Measurements from ENCODE around the gene ATRNL1.
"Not testable (repeated sequence)": the region's sequence is repeated elsewhere in the genome, so short reads cannot be mapped to it uniquely, and the experiment has no call there.

ATRNL1 gene

DNA sequence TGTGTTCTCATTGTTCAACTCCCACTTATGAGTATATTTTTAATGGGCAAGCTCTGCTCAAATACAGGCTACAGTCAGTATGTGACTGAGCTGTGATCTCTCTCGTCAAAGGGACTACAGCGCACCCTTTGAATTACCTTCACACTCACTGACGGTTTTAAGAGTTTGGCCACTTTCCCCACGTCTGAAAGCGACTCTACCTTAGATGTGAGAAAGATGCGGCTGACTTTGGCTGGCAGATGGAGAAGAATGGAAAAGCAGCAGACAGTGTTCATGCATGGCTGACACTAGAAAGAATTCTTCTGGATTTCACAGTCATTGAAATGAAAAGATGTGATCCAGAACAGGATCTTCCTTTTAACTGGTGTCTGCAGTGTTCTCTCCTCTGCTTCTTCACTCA, 2.0 kb upstream of the ATRNL1 start:
- DNase-seq = peak in 2 of 3 experiments; percentile 2 to 4

DNA sequence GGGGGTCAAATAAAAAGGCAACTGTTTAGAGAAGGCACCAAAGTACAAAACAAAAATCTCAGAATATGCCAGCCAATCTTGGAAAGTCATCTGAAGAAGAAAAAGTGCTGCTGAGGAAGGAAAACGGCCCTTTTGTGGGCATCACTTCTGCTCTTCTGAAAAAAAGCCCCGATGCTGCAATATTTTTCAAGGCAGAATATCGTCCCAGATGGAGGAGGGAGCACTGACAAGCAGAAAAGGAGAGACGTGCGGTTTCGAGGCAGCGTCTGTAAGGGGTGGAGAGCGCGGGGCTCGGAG, 959 bp upstream of the ATRNL1 start:
- DNase-seq = no peak

- peak; percentile 64 to 74 (median 71) for DNase-seq
Measured at GRCh38 chr10:115092555-115093285, 445 bp upstream of the ATRNL1 start.

- DNase-seq = peak; percentile 13 to 67 (median 39)
Measured at GRCh38 chr10:115093776-115094408, 727 bp downstream of the ATRNL1 start.

DNA sequence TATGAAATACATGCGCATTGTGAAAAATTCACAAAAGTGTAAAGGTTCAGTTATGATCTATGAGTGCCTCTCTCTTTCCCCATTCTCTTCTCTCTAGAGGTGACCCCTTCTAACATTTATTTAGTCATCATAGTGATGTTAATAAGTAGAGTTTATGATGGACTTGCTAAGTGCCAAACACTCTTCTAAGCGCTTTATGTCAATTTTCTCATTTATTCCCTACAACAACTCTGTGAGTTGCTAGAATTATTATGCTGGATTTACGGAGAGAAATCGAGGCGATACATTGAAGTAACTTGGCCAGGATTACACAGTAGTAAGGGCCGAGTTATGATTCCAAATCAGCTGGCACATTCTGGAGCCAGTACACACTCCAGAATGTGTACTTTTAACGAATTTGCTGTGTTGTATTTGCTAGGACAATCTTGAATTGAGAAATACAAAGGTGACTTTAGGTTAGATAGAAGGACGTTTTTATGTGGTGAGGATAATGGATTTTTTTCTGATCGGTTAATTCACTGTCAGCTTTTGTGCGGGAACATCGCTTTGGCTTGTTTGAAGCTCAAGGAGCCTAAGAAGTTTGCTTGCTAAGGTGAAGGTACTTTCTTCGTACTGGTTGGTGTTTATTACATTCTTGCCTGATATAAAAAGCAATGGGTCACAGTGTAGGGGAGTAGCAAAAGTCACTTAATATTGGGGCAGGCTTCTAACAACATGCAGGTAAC, 1.4 kb downstream of the ATRNL1 start:
- peak in 2 of 3 experiments; percentile 3 to 42 for DNase-seq

GRCh38 chr10:115095758-115096157, 2.6 kb downstream of the ATRNL1 start:
- DNase-seq = peak in 1 of 3 experiments; percentile 27

DNA sequence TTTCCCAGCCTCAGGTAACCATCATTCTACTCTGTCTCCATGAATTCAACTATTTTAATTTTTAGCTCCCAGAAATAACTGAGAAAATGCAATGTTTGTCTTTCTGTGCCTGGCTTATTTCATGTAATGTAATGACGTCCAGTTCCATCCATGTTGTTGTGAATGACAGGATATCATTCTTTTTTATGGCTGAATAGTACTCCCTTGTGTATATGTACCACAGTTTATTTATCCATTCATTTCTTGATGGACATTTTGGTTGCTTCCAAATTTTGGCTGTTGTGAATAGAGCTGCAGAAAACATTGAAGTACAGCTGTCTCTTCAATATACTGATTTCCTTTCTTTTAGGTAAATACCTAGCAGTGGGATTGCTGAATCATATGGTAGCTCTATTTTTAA, 10.5 kb downstream of the ATRNL1 start:
- DNase-seq = no peak

DNA sequence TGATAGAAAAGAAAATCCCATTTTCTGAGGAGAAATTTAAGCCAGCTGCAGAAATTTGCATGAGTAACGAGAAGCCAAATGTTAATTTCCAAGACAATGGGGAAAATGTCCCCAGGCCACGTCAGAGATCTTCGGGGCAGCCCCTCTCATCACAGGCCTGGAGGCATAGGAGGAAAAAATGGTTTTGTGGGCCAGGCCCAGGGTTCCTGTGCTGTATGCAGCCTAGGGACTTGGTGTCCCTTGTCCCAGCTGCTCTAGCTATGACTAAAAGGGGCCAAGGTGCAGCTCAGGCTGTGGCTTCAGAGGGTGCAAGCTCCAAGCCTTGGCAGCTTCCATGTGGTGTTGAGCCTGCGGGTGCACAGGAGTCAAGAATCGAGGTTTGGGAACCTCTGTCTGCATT, 12.2 kb downstream of the ATRNL1 start:
- DNase-seq = not testable (repeated sequence)

DNA sequence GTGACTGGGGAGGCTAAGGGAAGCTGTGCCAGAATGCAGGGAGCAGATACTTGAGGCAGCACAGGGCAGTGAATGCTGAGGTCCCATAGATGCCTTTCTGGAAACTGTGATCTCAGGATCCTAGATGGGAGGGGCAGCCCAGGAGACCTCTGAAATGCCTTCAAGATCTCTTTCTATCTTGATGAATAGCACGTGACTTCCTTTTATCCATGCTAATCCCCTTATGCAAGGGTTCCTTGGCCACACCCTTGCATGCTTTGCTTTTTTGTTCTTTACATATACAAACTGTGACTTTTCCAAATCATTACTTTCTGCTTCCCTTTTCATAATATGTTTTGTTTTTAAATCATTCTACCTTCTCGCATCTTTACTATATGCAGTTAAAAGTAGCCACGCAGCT, 14.7 kb downstream of the ATRNL1 start:
- DNase-seq = no peak

- no peak for DNase-seq
Measured at GRCh38 chr10:115117301-115117700, 24.1 kb downstream of the ATRNL1 start.

GRCh38 chr10:115118346-115118745, 25.2 kb downstream of the ATRNL1 start:
- DNase-seq = no peak

DNA sequence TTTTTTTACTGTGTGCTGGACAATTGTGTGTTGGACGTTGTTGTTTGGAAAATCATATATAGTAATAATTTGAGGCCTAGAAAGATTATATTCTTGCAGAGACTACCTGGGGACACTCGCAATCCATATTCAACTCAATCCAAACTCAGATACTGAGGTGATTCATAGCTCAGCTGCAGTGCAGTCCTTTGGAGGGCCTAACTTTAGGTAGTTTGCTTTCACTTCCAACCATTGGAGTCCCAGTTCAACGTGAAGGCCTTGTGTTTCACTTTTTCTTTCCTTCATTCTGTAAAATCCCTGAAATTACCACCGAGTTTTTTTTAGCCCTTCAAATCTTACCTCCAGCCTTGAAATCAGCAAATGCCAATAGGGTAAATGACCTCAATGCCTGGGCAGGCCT, 32.3 kb downstream of the ATRNL1 start:
- no peak for DNase-seq

- peak in 2 of 3 experiments; percentile 3 to 59 for DNase-seq
Measured at GRCh38 chr10:115129752-115130151, 36.6 kb downstream of the ATRNL1 start.

DNA sequence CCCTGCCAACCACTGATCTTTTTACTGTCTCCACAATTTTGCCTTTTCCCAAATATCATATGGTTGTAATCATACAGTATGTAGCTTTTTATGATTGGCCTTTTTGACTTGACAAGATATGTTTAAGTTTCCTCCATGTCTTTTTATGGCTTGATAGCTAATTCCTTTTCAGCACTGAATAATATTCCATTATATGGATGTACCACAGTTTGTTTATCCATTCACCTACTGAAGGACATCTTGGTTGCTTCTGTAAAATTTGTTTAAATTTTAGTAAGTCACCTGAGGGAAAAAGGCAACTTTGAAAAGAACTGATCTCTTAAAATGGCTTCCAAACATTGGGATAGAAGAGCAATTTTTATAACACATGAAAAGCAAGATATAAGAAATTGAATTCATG, 43.5 kb downstream of the ATRNL1 start:
- no peak for DNase-seq

DNA sequence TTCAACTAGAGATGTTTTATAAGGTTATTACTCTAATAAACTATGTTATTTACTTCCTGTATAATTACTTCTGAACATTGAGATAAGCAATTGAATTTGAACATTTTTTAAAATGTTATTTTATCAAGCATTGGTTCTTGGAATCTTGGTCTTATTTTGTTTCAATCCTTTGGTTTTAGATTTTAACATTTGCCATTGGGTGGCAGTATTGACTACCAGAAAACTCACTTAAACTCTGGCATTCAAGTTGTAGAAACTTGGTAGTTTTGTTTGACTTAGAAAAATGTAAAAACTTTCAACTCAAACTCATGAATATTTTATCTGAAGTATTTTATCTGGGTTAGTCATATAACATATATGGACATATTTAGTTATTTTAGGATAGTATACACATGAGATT, 48.1 kb downstream of the ATRNL1 start:
- peak in 1 of 3 experiments; percentile 18 for DNase-seq

DNA sequence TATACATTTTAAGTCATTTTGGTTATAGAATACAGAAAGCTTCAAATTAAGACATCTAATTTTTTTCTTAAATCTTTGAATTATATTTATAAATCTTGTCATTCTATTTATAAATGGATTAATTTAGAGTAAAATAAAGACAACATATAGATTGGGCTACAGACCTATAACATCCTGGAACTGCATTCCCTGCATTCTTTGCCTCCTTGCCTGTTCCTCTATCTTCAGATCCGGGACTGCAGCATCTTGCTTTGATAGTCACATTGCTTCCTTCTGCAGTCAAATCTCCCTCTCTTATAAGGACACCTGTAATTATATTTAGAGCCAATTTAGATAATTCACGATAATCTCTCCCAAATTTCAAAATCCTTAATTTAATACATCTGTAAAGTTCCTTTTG, 64.2 kb downstream of the ATRNL1 start:
- DNase-seq = no peak

DNA sequence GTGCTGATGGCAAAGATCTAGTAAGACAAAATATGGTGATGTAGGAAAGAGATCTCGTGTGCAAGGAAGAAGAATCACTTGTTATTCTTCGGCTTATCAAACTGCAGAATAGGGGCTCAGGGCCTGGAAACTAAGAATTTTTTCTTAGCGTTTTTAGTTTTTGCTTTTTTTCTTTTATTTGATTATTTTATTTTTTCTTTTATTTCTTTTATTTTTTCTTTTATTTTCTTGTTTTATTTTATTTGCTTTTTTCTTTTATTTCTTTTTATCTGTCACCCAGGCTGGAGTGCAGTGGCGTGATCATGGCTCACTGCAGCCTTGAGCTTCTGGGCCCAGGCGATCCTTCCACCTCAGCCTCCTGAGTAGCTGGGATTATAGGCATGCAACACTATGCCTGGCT, 70.0 kb downstream of the ATRNL1 start:
- DNase-seq = no peak

GRCh38 chr10:115164220-115164619, 71.1 kb downstream of the ATRNL1 start:
- DNase-seq = no peak

- no peak for DNase-seq
Measured at GRCh38 chr10:115167751-115168150, 74.6 kb downstream of the ATRNL1 start.

DNA sequence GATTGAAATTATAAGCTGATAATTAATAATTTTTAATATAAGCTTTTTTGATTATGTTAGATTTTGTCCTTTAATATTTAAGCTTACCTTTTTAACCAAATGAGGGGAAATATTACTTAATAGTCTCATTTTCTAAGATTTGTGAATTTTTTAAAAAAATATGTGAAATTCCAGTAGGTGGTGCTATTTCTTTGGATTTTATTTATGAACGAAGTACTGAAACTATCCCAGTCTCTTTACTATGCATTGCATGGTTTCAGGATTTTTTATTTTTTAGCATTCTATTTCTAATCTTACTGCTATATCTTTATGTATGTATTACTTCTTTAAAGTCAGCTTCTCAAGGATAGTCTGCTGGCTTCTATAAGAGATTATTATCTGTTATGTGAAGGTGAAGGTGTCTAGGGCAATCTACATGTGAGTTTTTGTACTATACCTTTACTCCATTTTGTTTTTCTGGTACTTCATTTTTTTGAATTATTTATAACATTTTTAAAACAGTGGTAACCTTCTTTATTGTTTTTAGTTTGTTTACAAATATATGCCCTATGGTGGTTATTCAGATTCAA, 78.3 kb downstream of the ATRNL1 start:
- peak in 1 of 3 experiments; percentile 17 for DNase-seq

DNA sequence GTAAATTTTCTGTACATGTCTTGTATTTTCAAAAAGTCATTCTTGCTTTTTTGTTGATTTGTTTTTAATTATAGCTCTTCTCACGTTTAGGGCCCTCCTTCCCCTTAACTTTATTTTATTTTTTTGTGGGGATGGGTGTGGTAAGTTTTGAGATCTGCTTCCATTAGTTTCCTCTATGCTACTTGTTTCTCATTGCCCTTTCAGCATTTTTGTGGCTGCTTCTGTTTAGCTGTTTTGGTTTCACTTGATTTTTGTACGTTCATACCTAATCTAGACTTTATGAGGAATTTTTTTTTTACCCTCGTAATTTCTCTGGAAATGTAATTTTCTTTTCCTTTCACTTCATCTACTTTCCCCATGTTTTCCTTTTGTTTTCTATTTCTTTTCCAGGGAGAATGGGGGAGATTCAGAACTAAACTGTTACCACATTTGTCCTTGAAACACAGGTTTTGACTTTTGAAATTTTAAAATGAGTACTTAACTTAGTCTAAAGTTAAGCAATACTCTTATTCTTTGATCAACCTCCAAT, 80.8 kb downstream of the ATRNL1 start:
- DNase-seq = no peak

DNA sequence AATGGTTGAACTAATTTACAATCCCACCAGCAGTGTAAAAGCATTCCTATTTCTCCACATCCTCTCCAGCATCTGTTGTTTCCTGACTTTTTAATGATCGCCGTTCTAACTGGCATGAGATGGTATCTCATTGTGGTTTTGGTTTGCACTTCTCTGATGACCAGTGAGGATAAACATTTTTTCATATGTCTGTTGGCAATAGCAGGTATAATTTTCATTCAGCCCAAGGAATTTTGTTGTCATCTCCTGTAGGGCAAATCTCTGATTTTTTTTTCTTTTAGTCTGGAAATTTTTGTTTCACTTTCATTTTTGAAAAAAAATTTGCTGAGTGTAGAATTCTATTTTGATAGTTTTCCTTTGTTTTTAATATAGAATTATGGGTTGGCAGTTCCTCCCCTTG, 114.1 kb downstream of the ATRNL1 start:
- not testable (repeated sequence) for DNase-seq

DNA sequence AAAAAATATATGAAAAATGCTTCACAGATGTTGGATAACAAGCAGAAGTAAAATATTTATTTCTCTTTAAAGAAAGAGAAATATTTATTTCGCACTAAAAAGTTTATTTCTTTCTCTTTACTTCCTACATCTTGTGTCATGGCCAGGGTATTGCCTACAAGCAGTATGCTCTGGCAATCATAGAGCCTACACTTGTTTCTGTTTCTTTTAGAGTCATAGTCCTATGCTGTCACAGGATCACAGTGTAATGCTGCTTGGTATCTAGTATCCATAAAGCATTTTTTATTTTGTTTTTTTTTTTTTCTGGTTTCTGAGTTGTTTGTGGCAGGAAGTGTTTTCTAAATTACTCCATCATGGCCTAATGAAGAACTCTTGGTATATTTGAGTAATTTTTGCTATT, 116.0 kb downstream of the ATRNL1 start:
- no peak for DNase-seq

DNA sequence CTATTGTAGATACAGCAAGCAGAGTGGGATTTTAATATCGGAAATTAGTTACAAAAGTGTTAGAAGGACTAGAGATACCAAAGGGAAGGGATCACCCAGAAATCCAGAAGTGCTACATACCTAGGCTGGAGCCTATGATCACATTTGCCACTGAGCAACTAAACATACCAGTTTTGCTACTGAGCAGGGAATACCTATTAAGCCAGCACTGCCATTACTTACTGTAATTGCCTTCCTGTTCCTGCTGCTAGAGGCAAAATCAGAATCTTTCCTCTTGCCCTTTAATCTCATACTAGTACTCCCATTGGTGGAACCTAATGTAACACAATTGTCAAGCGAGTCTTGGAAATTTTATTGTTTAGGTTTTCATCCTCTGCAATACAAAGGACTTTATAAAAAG, 121.7 kb downstream of the ATRNL1 start:
- peak in 1 of 3 experiments; percentile 4 for DNase-seq

Data from NCI-H1417 (cell line).